SK-N-SH treated with all-trans-retinoic acid at 6 μM for 48 hours (cell line): ENCODE data around the gene TCF12.
"Not testable (repeated sequence)": the region's sequence is repeated elsewhere in the genome, so short reads cannot be mapped to it uniquely, and the experiment has no call there.

ENCODE experiments used
- ZFP30 ChIP-seq: fragments of 450-650 bp; formaldehyde crosslinking; IDR thresholded peaks from 2 replicates; pipeline ENCODE4 v1.5.0; 2022; ENCODE audit warnings: mild to moderate bottlenecking, moderate library complexity
- TF ChIP-seq, protein P1 (sequence below): fragments of 250-450 bp; sonication (Bioruptor Pico); IDR thresholded peaks from 2 replicates; pipeline ENCODE4 v1.8.0; 2020; ENCODE audit warnings: mild to moderate bottlenecking, moderate library complexity, borderline replicate concordance

DNA sequence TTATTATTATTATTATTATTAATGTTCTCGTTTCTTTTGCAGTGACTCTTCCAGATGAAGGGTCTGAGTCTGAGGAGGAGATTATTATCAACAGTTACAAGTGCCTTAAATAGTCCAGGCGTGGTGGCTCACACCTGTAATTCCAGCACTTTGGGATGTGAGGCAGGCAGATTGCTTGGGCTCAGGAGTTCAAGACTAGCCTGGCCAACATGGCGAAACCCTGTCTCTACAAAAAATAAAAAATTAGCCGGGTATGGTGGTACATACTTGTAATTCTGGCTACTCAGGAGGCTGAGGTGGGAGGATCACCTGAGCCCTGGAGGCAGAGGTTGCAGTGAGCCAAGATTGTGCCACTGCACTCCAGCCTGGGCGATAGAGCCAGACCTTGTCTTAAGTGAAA, 96.5 kb downstream of the TCF12 start:
- TF ChIP-seq, protein P1, sequence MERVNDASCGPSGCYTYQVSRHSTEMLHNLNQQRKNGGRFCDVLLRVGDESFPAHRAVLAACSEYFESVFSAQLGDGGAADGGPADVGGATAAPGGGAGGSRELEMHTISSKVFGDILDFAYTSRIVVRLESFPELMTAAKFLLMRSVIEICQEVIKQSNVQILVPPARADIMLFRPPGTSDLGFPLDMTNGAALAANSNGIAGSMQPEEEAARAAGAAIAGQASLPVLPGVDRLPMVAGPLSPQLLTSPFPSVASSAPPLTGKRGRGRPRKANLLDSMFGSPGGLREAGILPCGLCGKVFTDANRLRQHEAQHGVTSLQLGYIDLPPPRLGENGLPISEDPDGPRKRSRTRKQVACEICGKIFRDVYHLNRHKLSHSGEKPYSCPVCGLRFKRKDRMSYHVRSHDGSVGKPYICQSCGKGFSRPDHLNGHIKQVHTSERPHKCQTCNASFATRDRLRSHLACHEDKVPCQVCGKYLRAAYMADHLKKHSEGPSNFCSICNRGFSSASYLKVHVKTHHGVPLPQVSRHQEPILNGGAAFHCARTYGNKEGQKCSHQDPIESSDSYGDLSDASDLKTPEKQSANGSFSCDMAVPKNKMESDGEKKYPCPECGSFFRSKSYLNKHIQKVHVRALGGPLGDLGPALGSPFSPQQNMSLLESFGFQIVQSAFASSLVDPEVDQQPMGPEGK (CRISPR knock-in tag): not testable (repeated sequence)
- not testable (repeated sequence) for TF ChIP-seq ZFP30 (CRISPR knock-in tag)
